Liver (tissue), 9 donors: ENCODE results near the gene GLP2R. TPM values are rescaled to one million over a fixed set of nuclear protein-coding genes. Genes with fewer than 3 reads are reported as not detected.

Experiments used
- DNase-seq: peaks from one replicate; pipeline ENCODE4 v3.0.0-alpha.2; 2017; ENCODE audit warnings: low spot score
- H3K27ac ChIP-seq, 2 donors: one replicate each; pipeline ENCODE4 v1.7.0; 2013; ENCODE audit warnings: inconsistent platforms in 2 of 2, low read length in 2 of 2, control low read depth in 1 of 2, low read depth in 1 of 2, mild to moderate bottlenecking in 1 of 2
- H3K27me3 ChIP-seq, 4 donors: one replicate each; pipeline versions ENCODE4 v1.6.1 to v1.7.0; 2013; ENCODE audit warnings: low read length in 3 of 4, inconsistent platforms in 1 of 4, mild to moderate bottlenecking in 1 of 4, moderate library complexity in 1 of 4; ENCODE audit not compliant: control insufficient read depth in 4 of 4, insufficient read depth in 4 of 4
- H3K36me3 ChIP-seq, 4 donors: one replicate each; pipeline versions ENCODE4 v1.6.1 to v1.7.0; 2013; ENCODE audit warnings: low read length in 3 of 4, mild to moderate bottlenecking in 3 of 4, low read depth in 1 of 4, moderate library complexity in 1 of 4; ENCODE audit not compliant: control insufficient read depth in 4 of 4, insufficient read depth in 3 of 4
- H3K4me1 ChIP-seq, 4 donors: one replicate each; pipeline versions ENCODE4 v1.6.1 to v1.7.0; 2013; ENCODE audit warnings: low read length in 3 of 4, mild to moderate bottlenecking in 3 of 4, moderate library complexity in 1 of 4; ENCODE audit not compliant: control insufficient read depth in 4 of 4, insufficient read depth in 4 of 4
- H3K4me3 ChIP-seq, 3 donors: one replicate each; pipeline versions ENCODE4 v1.6.1 to v1.7.0; 2013; ENCODE audit warnings: low read length in 3 of 3, control low read depth in 1 of 3, low read depth in 1 of 3, mild to moderate bottlenecking in 1 of 3
- H3K9ac ChIP-seq, 2 donors: one replicate each; pipeline ENCODE4 v1.7.0; 2013; ENCODE audit warnings: low read length in 2 of 2, mild to moderate bottlenecking in 2 of 2, moderate library complexity in 2 of 2, control low read depth in 1 of 2, low read depth in 1 of 2
- H3K9me3 ChIP-seq, 4 donors: one replicate each; pipeline versions ENCODE4 v1.6.1 to v1.7.0; 2013; ENCODE audit warnings: low read length in 3 of 4; ENCODE audit not compliant: control insufficient read depth in 4 of 4
- EGR1 ChIP-seq, 2 donors: IDR thresholded peaks; 2 replicates each; pipeline ENCODE4 v1.6.1; 2016 to 2018; ENCODE audit warnings: antibody characterized with exemption in 2 of 2, low read depth in 2 of 2
- FOXA1 ChIP-seq: IDR thresholded peaks from 2 replicates; pipeline ENCODE4 v1.6.1; 2016; ENCODE audit warnings: antibody characterized with exemption
- FOXA2 ChIP-seq: IDR thresholded peaks from 2 replicates; pipeline ENCODE4 v1.6.1; 2016; ENCODE audit warnings: antibody characterized with exemption
- GABPA ChIP-seq, 2 donors: IDR thresholded peaks in 1 of 2; conservative IDR thresholded peaks in 1 of 2; 2 replicates each; pipeline ENCODE4 v1.6.1; 2016; ENCODE audit warnings: antibody characterized with exemption in 2 of 2, mild to moderate bottlenecking in 1 of 2, moderate library complexity in 1 of 2
- HNF4A ChIP-seq, 2 donors: conservative IDR thresholded peaks; 2 replicates each; pipeline ENCODE4 v1.6.1; 2016; ENCODE audit warnings: antibody characterized with exemption in 2 of 2, mild to moderate bottlenecking in 2 of 2
- HNF4G ChIP-seq: IDR thresholded peaks from 2 replicates; pipeline ENCODE4 v1.6.1; 2016; ENCODE audit warnings: antibody characterized with exemption
- JUND ChIP-seq, 2 donors: IDR thresholded peaks; 2 replicates each; pipeline ENCODE4 v1.6.1; 2016; ENCODE audit warnings: antibody characterized with exemption in 2 of 2
- NR2F2 ChIP-seq: IDR thresholded peaks from 2 replicates; pipeline ENCODE4 v1.6.1; 2016; ENCODE audit warnings: antibody characterized with exemption
- SP1 ChIP-seq: IDR thresholded peaks from 2 replicates; pipeline ENCODE4 v1.6.1; 2018; ENCODE audit warnings: antibody characterized with exemption, mild to moderate bottlenecking
- YY1 ChIP-seq: IDR thresholded peaks from 2 replicates; pipeline ENCODE4 v1.6.1; 2016; ENCODE audit warnings: antibody characterized with exemption, mild to moderate bottlenecking
- WGBS: extraction: QIAGEN DNeasy Blood & Tissue Kit; methylation state at CpG from one replicate; pipeline ENCODE4 v1.1.7; 2013; 5-methylcytosine and 5-hydroxymethylcytosine counted together
- polyA plus RNA-seq, 2 donors: library from polyadenylated mRNA; stranded (reverse) in 1 of 2; unstranded in 1 of 2; fragments of 200-250 nt in 1 of 2; fragments of >200 nt in 1 of 2; fragmentation: Nextera tagmentation in 1 of 2; extraction: Ambion mirVana in 1 of 2; gene quantifications; one replicate each; pipeline versions ENCODE4 v1.2.1 to v1.2.3, GENCODE V29; 2013 to 2015
- total RNA-seq, 2 donors: library from RNA; depleted of rRNA; stranded (reverse); fragments of >200 nt; gene quantifications; one replicate each; pipeline ENCODE4 v1.2.3, GENCODE V29; 2014
- TF ChIP-seq, protein P1 (sequence below): IDR thresholded peaks from 2 replicates; pipeline ENCODE4 v1.6.1; 2016; ENCODE audit warnings: antibody characterized with exemption
- TF ChIP-seq, protein P2 (sequence below): IDR thresholded peaks from 2 replicates; pipeline ENCODE4 v1.6.1; 2016; ENCODE audit warnings: antibody characterized with exemption, mild to moderate bottlenecking
- TF ChIP-seq, protein P3 (sequence below): IDR thresholded peaks from 2 replicates; pipeline ENCODE4 v1.6.1; 2016; ENCODE audit warnings: antibody characterized with exemption
- TF ChIP-seq, protein P4 (sequence below): IDR thresholded peaks from 2 replicates; pipeline ENCODE4 v1.6.1; 2016; ENCODE audit warnings: antibody characterized with exemption
- donor health status: healthy.
- donor health status: healthy.
- donor health status: healthy.
- donor health status: healthy.
- donor health status: healthy.

GLP2R gene
- total and polyA plus RNA-seq, 4 donors, result 0.39 to 1.4 (median 0.58) TPM

DNA sequence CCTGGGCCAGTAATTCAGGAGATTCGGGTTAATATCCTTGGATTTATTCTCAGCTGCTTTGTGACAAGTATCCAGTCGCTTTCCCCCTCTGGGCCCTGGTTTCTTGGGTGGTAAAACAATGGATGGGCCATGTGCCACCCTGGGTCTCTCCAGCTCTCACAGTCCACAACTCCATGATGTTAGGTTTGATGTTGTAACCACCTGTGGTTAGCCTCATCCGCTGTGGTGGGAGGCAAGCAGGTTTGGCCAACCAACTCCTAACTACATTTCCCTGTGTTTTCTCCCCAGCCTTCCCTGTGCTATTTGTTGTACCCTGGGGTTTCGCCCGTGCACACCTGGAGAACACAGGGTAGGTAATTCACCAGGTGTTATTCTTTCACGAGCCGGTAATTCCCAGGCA lies 35.1 kb downstream of the GLP2R start:
- Histone ChIP-seq H3K9me3 (peaks cover 1 to 12% (median 4%) of the 10 kb centered on the region in 4 donors), H3K36me3 (no peaks in the 10 kb centered on the region), H3K9ac (no peak overlapping the region), H3K4me3 (no peak overlapping the region), H3K4me1 (no peaks in the 10 kb centered on the region), H3K27ac (no peak overlapping the region), H3K27me3 (no peaks in the 10 kb centered on the region)
- TF ChIP-seq GABPA (IDR thresholded peaks at IDR 0.05 in 1 of 2, conservative IDR thresholded peaks at IDR 0.05 in 1 of 2) (no peak), YY1 (no peak), HNF4A (conservative IDR thresholded peaks at IDR 0.05) (no peak), HNF4G (no peak), SP1 (no peak), JUND (IDR thresholded peaks at IDR 0.05) (no peak), FOXA1 (no peak), FOXA2 (no peak)
- TF ChIP-seq, protein P1, sequence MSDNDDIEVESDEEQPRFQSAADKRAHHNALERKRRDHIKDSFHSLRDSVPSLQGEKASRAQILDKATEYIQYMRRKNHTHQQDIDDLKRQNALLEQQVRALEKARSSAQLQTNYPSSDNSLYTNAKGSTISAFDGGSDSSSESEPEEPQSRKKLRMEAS, result no peak
- TF ChIP-seq, protein P2, sequence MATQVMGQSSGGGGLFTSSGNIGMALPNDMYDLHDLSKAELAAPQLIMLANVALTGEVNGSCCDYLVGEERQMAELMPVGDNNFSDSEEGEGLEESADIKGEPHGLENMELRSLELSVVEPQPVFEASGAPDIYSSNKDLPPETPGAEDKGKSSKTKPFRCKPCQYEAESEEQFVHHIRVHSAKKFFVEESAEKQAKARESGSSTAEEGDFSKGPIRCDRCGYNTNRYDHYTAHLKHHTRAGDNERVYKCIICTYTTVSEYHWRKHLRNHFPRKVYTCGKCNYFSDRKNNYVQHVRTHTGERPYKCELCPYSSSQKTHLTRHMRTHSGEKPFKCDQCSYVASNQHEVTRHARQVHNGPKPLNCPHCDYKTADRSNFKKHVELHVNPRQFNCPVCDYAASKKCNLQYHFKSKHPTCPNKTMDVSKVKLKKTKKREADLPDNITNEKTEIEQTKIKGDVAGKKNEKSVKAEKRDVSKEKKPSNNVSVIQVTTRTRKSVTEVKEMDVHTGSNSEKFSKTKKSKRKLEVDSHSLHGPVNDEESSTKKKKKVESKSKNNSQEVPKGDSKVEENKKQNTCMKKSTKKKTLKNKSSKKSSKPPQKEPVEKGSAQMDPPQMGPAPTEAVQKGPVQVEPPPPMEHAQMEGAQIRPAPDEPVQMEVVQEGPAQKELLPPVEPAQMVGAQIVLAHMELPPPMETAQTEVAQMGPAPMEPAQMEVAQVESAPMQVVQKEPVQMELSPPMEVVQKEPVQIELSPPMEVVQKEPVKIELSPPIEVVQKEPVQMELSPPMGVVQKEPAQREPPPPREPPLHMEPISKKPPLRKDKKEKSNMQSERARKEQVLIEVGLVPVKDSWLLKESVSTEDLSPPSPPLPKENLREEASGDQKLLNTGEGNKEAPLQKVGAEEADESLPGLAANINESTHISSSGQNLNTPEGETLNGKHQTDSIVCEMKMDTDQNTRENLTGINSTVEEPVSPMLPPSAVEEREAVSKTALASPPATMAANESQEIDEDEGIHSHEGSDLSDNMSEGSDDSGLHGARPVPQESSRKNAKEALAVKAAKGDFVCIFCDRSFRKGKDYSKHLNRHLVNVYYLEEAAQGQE, result no peak
- WGBS, result 63% methylated on average over 7 of the region's 7 CpGs
- no peak for DNase-seq

DNA sequence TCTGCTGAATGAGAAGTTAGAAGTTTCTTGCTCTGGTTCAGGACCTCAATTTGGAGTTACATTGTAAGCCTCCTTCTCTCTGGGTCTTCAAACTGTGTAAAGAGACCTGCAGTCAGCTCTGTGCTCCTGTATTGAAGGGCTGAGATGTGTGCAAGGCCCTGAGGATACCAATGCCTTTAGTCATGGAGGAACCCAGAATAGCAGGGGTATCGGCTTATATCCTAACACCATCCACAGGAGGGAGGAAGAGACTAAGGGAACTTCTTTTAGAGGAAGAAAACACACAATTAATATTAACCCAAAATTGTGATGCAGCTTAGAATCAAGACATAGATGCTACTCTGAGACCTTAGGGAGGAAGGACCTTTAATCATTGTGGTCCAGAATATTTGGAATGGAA lies 36.5 kb downstream of the GLP2R start:
- H3K4me1 ChIP-seq, result no peaks in the 10 kb centered on the region
- H3K27me3 ChIP-seq, result no peaks in the 10 kb centered on the region
- no peak for TF ChIP-seq NR2F2
- TF ChIP-seq HNF4G, result no peak
- TF ChIP-seq JUND (IDR thresholded peaks at IDR 0.05), result no peak
- TF ChIP-seq, protein P3, sequence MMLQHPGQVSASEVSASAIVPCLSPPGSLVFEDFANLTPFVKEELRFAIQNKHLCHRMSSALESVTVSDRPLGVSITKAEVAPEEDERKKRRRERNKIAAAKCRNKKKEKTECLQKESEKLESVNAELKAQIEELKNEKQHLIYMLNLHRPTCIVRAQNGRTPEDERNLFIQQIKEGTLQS, result no peak
- H3K4me3 ChIP-seq, result no peak overlapping the region
- no peak for DNase-seq
- no peaks in the 10 kb centered on the region for H3K36me3 ChIP-seq
- no peak overlapping the region for H3K27ac ChIP-seq
- H3K9ac ChIP-seq, result no peak overlapping the region
- 91% methylated on average over 1 of the region's 1 CpG for WGBS
- peaks cover 1 to 12% (median 4%) of the 10 kb centered on the region in 4 donors for H3K9me3 ChIP-seq

DNA sequence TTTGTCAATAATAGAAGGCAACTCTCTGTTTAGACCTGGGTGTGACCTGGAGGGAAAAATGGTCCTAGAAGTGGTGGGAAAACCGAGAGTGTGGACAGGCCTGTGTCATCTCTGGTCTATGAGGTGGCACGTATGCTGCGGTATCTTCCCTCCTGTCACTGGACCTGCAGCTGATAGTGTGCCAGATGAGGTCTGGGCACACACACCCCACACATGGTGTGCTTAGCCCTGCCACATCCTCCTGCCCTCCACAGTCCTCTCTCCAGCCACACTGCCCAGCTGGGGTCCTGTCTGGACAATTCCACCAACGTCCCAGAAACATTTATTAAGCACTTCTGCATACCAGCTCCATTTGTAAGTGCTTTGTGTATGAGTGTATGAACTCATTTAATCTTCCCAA lies 37.2 kb downstream of the GLP2R start:
- WGBS, result 70% methylated on average over 4 of the region's 4 CpGs
- no peak overlapping the region for H3K4me3 ChIP-seq
- no peaks in the 10 kb centered on the region for H3K4me1 ChIP-seq
- H3K9me3 ChIP-seq, result peaks cover 1 to 9% (median 3%) of the 10 kb centered on the region in 4 donors
- H3K27ac ChIP-seq, result no peak overlapping the region
- no peaks in the 10 kb centered on the region for H3K27me3 ChIP-seq
- no peaks in the 10 kb centered on the region for H3K36me3 ChIP-seq
- TF ChIP-seq HNF4A (conservative IDR thresholded peaks at IDR 0.05) (no peak), NR2F2 (no peak), FOXA1 (no peak), EGR1 (IDR thresholded peaks at IDR 0.05; ENCODE audit: low read depth in 2 of 2) (no peak), YY1 (no peak), FOXA2 (no peak)
- TF ChIP-seq, protein P4, sequence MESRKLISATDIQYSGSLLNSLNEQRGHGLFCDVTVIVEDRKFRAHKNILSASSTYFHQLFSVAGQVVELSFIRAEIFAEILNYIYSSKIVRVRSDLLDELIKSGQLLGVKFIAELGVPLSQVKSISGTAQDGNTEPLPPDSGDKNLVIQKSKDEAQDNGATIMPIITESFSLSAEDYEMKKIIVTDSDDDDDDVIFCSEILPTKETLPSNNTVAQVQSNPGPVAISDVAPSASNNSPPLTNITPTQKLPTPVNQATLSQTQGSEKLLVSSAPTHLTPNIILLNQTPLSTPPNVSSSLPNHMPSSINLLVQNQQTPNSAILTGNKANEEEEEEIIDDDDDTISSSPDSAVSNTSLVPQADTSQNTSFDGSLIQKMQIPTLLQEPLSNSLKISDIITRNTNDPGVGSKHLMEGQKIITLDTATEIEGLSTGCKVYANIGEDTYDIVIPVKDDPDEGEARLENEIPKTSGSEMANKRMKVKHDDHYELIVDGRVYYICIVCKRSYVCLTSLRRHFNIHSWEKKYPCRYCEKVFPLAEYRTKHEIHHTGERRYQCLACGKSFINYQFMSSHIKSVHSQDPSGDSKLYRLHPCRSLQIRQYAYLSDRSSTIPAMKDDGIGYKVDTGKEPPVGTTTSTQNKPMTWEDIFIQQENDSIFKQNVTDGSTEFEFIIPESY, result no peak
- TF ChIP-seq, protein P2, result no peak
- TF ChIP-seq, protein P3, result no peak
- H3K9ac ChIP-seq, result no peak overlapping the region
- DNase-seq, result no peak
